ENCODE results near the gene FBXO48.
"Not testable (repeated sequence)": the region's sequence is repeated elsewhere in the genome, so short reads cannot be mapped to it uniquely, and the experiment has no call there.

FBXO48 gene

GRCh38 chr2:68467077-68467960, at the start of gene FBXO48, which contains the start of gene APLF:
FBXO48 (minus strand) TSS chr2:68467294; CDS start chr2:68465145, 2,149 bp downstream.
APLF (plus strand) TSS chr2:68467585; CDS start chr2:68467732, 147 bp downstream.
- DNase-seq (ENCODE audit: low read depth), result peak; percentile 97

GRCh38 chr2:68516051-68516955, 49.2 kb upstream of the FBXO48 start:
- no peak for DNase-seq (ENCODE audit: low read depth)

DNA sequence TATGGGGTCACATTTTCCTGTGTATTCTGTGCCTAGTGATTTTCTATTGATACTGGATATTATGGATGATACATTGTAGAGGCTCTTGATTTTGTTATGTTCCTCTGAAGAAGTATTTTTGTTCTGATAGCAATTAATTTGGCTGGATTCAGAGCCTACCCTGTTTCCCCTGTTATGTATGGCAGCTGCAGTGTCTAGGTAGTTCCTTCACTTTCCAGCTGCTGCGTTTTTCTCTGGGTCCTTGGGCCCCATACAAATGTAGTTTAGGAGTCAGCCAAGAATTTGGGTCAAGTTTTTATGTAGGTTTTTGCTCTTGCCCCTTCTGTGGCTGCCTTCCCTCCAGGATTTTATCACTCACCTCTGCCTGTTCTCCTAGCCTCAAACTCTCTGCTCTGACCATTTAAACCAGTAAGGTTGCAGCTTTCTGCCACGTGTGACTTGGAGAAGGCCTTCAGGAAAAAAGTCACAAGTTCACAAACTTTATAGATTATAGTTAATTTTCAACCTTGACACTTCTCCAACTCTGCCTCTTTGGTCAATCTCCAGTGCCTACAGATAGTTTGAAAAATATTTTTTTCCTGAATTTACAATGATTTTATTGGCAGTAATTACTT, 47.3 kb upstream of the FBXO48 start:
- no peak for DNase-seq (ENCODE audit: low read depth)

- DNase-seq (ENCODE audit: low read depth), result no peak
These were observed 45.9 kb upstream of the FBXO48 start for GRCh38 chr2:68512966-68513365.

DNA sequence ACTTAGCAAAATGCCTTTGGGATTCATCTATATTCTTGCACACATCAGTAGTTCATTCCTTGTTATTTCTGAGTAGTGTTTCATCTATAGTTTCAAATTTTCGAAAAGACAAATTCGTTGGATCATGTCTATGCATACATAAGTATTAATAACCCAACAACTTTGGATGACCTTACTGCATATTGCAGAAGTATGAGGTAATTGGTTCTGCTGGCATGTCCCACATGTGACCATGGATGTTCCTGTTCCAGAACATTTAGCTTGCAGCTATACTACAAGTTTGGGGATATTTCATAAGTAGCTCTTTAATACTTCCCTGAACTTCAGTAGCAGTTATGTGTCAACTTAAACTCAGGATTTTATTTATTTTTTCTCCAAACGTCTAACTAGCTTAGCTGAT, 45.2 kb upstream of the FBXO48 start:
- DNase-seq (ENCODE audit: low read depth), result no peak

GRCh38 chr2:68506170-68506569, 39.1 kb upstream of the FBXO48 start:
- DNase-seq (ENCODE audit: low read depth), result no peak

DNA sequence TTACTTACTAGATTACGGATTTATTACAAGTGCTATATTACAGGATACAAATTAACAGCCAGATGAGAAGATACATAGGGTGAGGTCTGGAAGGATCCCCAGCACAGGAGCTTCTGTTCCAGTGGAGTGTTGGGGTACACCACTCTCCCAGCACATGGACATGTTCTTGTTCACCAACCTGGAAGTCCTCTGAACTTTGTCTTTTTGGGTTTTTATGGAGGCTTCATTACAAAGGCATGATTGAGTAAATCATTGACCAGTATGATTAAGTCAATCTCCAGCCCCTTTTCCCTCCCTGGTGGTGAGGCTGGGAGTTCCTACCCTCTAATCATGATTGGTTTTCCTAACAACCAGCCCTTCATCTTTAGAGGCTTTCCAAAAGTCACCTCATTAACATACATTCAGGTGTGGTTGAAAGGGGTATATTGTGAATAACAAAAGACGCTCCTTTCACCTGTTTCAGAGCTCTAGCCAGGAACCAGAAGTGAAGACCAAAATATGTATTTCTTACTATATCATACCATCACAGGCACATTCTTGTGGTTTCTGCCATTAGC, 38.6 kb upstream of the FBXO48 start:
- DNase-seq (ENCODE audit: low read depth), result no peak

DNA sequence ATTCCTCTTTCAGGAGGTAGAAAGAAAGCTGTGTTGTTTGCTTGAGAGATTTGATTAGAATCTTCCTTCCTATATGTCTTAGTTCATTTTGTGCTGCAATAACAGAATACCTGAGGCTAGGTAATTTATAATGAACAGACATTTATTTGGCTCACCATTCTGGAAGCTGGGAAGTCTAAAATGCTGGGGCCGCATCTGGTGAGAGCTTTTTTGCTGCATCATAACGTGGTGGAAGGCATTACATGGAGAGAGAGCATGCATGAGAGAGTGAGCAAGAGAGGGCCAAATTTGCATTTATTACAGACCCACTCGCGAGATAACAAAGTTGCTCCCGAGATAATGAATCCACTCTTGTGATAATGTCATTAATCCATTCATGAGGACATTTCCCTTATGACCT, 34.7 kb upstream of the FBXO48 start:
- DNase-seq (ENCODE audit: low read depth), result no peak

- DNase-seq (ENCODE audit: low read depth), result no peak
These were observed 33.6 kb upstream of the FBXO48 start for GRCh38 chr2:68500649-68501048.

- no peak for DNase-seq (ENCODE audit: low read depth)
These were observed 32.0 kb upstream of the FBXO48 start for GRCh38 chr2:68499133-68499532.

- DNase-seq (ENCODE audit: low read depth), result no peak
These were observed 24.5 kb upstream of the FBXO48 start for GRCh38 chr2:68491582-68491981.

DNA sequence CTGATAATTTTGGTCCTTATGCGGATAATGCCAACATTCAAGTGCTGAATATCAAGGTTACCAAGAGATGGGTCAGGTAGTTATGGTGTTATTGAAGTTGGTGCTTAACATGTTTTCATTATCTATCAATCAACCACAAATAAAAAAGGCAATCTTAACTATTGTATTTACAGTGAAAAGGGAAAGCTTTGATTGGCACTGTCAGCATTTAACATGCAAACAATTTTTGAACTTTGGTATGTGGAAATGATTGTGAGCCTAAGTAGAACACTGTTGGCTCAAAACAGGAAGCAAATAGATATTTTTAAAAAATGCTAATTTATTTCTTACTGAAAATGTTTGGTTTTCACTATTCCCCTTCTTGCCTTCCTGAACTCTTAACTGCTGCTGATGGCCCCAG, 22.2 kb upstream of the FBXO48 start:
- no peak for DNase-seq (ENCODE audit: low read depth)

DNA sequence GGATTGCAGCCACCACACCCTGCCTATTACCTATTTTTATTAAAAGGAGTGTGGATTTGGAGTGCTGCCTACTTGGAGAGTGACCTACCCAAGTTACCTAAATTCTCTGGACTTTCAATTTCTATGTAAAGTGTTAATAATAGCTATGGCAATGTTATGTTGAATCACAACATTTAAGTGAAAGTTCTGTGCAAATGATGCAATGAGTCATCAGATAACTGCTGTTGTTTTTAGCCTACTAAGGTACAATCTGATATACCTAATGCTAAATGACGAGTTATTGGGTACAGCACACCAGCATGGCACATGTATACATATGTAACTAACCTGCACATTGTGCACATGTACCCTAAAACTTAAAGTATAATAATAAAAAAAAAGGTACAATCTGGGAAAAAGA, 21.5 kb upstream of the FBXO48 start:
- DNase-seq (ENCODE audit: low read depth), result not testable (repeated sequence)

DNA sequence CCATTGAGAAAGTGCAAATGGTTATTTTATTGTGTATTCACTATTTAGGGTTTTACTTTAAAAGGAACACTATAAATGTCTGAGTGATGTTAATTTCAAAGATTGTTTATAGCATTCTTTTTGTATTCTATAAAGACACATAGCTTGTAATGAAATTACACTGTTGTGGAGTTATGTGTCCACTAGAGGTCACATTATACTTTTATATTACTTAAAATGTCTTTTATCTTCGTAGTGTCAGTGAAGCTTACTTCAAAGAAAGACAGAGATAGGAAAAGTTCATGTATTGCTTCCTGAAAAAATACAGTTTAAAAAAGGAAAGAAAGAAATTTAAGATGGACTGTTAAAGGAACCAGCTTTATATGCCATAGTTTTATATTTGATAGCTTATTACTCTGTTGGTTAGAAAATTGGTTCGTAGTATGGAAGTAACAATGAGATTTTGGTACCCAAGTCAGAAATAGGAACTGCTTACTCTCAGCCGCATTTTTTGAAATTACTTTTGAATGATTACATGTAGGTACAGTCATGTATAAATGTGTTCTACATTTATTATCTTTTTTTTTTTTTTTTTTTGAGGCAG, 20.8 kb upstream of the FBXO48 start:
- no peak for DNase-seq (ENCODE audit: low read depth)

- no peak for DNase-seq (ENCODE audit: low read depth)
These were observed 15.9 kb upstream of the FBXO48 start for GRCh38 chr2:68483011-68483410.

DNA sequence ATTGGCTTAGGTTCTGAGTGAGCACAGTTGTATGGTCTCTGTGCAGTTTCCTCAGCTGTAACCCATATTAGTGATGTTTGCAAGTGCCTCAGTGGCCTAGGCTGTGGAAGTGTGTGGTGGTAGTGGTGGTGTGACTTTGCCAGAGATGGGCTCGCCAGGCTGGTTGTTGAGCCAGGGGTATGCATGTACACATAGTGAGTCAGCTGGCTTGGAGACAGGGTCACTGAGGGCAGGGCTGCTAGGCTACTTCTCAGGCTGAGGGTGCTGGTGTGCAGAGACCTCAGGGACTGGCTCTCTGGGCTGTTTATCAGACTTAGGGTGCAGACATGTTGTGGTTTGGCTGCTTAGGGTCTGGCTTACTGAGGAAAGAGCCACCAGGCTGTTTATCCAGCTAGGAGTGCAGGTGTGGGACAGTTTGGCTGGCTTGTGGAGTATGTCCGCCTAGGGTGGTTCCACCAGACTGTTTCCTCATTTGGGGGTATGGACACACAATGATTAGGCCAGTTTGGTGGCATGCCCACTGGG, 15.3 kb upstream of the FBXO48 start:
- no peak for DNase-seq (ENCODE audit: low read depth)

DNA sequence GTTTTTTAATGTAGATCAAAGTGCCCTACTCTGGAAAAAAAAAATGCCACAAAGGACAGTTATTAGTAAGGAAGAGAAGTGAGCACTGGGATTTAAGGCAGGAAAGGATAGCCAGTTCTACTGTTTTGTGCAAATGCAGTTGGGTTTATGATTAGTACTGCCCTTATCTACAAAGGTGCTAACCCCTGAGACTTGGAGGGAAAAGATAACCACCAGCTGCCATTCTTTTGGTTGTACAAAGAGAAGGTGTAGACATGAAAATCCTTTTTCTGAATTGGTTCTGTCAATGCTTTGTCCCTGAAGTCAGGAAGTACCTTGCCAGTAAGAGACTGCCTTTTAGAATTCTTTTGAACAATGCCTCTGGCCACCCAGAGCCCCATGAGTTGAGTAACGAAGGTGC, 11.6 kb upstream of the FBXO48 start:
- DNase-seq (ENCODE audit: low read depth), result no peak

GRCh38 chr2:68476454-68476853, 9.4 kb upstream of the FBXO48 start:
- DNase-seq (ENCODE audit: low read depth), result no peak

- no peak for DNase-seq (ENCODE audit: low read depth)
These were observed 8.5 kb upstream of the FBXO48 start for GRCh38 chr2:68475576-68475975.

DNA sequence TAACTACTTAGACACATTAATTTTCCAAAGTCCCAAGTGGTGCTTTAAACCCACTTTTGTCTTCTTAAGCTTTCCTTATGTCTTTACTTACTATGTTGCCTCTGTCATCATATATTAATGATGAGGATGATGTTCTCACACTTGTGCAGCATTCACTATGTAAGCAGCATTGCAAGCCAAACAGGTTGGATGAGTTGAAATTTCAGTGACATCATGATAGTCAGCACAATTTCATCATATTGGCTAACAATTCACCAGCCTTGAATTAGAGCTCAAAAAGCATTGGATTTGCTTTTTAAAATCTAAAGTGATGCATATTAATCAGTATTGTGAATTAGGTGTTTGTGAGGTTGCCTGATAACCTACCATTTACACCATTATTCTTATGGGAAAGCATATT, 8.0 kb upstream of the FBXO48 start:
- no peak for DNase-seq (ENCODE audit: low read depth)

- no peak for DNase-seq (ENCODE audit: low read depth)
These were observed 5.8 kb upstream of the FBXO48 start for GRCh38 chr2:68472796-68473414.

All from T-helper 22 cell (primary cell).